HL-60 (cell line): ENCODE results near the gene CADM1.

Experiments
- DNase-seq, 2 experiments: peaks; one replicate each; pipeline ENCODE4 v3.0.0-alpha.2; 2010 to 2020; ENCODE audit warnings: low read depth in 1 of 2, low spot score in 1 of 2
- H3K27ac ChIP-seq: fragments of 250-450 bp; sonication (Bioruptor Pico); replicated peaks from 2 replicates; pipeline ENCODE4 v1.5.1; 2020; ENCODE audit warnings: mild to moderate bottlenecking, moderate library complexity
- H3K27me3 ChIP-seq: fragments of 250-450 bp; sonication (Bioruptor Pico); 2 replicates; pipeline ENCODE4 v1.5.1; 2021; ENCODE audit warnings: mild to moderate bottlenecking, moderate library complexity; ENCODE audit not compliant: insufficient read depth, poor library complexity, severe bottlenecking
- H3K4me3 ChIP-seq: replicated peaks from 2 replicates; pipeline ENCODE4 v1.5.1; 2011; ENCODE audit warnings: mild to moderate bottlenecking, control low read depth, low read length; ENCODE audit not compliant: insufficient read depth
- GABPA ChIP-seq: IDR thresholded peaks from 2 replicates; pipeline ENCODE4 v1.6.1; 2012; ENCODE audit warnings: low read depth
- POLR2AphosphoS5 ChIP-seq: IDR thresholded peaks from 2 replicates; pipeline ENCODE4 v1.6.1; 2012; ENCODE audit warnings: low read depth
- SPI1 ChIP-seq: IDR thresholded peaks from 2 replicates; pipeline ENCODE4 v1.6.1; 2012; ENCODE audit warnings: low read depth, mild to moderate bottlenecking, borderline replicate concordance
- TF ChIP-seq, protein P1 (sequence below): IDR thresholded peaks from one replicate; pipeline ENCODE4 v1.5.1; 2011; ENCODE audit warnings: low read length, control low read depth, inconsistent platforms; ENCODE audit not compliant: insufficient read depth
- TF ChIP-seq, protein P2 (sequence below): IDR thresholded peaks from 2 replicates; pipeline ENCODE4 v1.6.1; 2012; ENCODE audit warnings: low read depth; ENCODE audit not compliant: insufficient replicate concordance

Gene CADM1

DNA sequence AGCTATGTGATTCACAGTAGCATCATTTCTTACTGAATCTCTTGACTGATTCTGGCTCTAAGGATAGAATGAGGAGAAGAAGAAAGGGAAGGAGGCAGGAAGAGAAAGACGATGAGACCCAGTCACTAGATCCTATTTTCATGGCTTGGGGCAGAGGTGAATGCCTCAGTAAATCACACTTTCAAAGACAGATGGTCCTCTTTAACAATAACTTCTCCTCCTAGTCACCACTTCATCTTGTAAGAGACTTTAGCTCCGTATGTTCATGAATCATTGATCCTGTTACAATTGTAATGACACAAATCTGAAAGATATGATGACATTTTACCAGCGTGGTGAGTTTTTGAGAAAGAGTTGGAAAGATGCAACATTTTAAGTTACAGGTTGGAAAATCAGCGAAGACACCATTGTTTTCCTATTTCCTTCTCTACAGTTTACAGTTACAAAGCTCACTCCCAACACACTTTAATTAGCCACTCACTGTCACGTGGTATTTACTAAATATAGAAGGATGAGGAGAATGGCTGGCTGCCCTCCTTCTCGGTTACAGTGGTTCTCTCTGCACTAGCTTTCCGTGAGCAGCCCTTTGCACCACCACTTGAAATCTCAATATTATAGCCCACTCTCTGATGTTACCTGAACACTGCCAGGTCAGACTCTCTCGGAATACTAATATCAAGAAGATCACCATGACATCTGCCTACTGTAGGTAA is 205.8 kb downstream of the CADM1 start:
- Histone ChIP-seq H3K4me3 (no peak overlapping the region), H3K27me3 (peaks cover 6% of the 10 kb centered on the region), H3K27ac (no peak overlapping the region)
- TF ChIP-seq, protein P1, sequence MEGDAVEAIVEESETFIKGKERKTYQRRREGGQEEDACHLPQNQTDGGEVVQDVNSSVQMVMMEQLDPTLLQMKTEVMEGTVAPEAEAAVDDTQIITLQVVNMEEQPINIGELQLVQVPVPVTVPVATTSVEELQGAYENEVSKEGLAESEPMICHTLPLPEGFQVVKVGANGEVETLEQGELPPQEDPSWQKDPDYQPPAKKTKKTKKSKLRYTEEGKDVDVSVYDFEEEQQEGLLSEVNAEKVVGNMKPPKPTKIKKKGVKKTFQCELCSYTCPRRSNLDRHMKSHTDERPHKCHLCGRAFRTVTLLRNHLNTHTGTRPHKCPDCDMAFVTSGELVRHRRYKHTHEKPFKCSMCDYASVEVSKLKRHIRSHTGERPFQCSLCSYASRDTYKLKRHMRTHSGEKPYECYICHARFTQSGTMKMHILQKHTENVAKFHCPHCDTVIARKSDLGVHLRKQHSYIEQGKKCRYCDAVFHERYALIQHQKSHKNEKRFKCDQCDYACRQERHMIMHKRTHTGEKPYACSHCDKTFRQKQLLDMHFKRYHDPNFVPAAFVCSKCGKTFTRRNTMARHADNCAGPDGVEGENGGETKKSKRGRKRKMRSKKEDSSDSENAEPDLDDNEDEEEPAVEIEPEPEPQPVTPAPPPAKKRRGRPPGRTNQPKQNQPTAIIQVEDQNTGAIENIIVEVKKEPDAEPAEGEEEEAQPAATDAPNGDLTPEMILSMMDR, result no peak
- TF ChIP-seq SPI1, result no peak
- no peak for DNase-seq

DNA sequence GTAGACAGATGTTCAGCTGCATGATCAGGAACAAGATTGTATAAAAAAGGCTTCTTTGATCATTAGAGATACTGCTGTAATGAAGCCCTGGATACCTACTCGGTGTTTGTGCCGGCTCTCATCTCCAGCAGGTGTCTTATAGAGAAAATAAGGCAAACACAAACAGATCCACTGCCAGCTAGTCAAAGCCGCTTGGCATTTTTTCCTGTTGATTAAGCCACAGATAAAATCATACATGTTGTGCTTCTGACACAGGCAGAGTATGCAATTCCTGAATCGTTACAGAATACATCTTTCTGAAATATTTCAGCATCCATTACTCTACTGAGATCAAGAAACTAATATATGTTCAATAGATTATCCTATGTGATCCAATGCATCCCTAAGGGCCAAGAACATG is 206.9 kb downstream of the CADM1 start:
- no peak for DNase-seq
- TF ChIP-seq GABPA (no peak), POLR2AphosphoS5 (no peak)
- Histone ChIP-seq H3K27me3 (peaks cover 3% of the 10 kb centered on the region), H3K4me3 (no peak overlapping the region), H3K27ac (no peak overlapping the region)

DNA sequence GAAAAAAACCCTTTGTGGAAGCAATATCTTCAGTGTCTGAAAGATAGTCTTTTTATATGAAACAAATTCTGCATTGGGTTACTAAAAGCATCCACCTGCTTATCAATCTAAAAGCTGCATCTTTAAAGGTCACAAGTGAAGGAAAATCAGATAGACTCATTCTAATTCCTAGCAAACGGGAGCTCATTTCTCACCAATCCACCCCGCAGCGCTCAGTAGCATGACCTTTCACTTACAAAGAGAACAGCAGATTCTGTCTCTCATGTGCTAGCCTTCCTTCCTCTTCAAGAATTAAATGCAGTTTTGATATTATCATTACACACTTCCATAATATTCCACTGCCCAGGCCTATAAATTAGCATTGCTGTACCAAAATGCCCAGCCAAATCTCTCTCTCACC is 212.9 kb downstream of the CADM1 start:
- DNase-seq, result no peak
- Histone ChIP-seq H3K27ac (no peak overlapping the region), H3K4me3 (no peak overlapping the region), H3K27me3 (no peaks in the 10 kb centered on the region)
- TF ChIP-seq POLR2AphosphoS5 (no peak), SPI1 (no peak), GABPA (no peak)
- TF ChIP-seq, protein P2, sequence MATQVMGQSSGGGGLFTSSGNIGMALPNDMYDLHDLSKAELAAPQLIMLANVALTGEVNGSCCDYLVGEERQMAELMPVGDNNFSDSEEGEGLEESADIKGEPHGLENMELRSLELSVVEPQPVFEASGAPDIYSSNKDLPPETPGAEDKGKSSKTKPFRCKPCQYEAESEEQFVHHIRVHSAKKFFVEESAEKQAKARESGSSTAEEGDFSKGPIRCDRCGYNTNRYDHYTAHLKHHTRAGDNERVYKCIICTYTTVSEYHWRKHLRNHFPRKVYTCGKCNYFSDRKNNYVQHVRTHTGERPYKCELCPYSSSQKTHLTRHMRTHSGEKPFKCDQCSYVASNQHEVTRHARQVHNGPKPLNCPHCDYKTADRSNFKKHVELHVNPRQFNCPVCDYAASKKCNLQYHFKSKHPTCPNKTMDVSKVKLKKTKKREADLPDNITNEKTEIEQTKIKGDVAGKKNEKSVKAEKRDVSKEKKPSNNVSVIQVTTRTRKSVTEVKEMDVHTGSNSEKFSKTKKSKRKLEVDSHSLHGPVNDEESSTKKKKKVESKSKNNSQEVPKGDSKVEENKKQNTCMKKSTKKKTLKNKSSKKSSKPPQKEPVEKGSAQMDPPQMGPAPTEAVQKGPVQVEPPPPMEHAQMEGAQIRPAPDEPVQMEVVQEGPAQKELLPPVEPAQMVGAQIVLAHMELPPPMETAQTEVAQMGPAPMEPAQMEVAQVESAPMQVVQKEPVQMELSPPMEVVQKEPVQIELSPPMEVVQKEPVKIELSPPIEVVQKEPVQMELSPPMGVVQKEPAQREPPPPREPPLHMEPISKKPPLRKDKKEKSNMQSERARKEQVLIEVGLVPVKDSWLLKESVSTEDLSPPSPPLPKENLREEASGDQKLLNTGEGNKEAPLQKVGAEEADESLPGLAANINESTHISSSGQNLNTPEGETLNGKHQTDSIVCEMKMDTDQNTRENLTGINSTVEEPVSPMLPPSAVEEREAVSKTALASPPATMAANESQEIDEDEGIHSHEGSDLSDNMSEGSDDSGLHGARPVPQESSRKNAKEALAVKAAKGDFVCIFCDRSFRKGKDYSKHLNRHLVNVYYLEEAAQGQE, result no peak
- TF ChIP-seq, protein P1, result no peak

DNA sequence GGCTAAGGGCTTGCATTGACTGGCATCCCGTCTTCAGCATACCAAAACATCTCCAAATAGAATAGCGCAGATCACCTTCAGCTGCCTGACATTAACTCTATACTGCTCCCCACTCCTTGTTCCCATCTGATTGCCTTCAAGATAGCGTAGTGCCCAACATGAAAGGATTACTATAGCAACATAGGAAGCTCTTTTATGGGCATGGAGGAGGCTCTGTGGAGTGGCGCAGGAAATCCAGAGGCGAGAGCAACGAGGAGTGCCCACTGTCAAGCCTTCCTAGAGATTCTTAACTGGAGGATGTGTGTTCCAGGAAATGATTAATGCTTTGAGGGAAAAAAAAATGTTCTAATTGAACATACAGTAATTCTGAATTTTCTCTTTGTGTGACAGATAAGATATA is 213.3 kb downstream of the CADM1 start:
- Histone ChIP-seq H3K27me3 (no peaks in the 10 kb centered on the region), H3K27ac (no peak overlapping the region), H3K4me3 (no peak overlapping the region)
- DNase-seq, result no peak
- TF ChIP-seq, protein P2, result no peak
- TF ChIP-seq GABPA, result no peak

DNA sequence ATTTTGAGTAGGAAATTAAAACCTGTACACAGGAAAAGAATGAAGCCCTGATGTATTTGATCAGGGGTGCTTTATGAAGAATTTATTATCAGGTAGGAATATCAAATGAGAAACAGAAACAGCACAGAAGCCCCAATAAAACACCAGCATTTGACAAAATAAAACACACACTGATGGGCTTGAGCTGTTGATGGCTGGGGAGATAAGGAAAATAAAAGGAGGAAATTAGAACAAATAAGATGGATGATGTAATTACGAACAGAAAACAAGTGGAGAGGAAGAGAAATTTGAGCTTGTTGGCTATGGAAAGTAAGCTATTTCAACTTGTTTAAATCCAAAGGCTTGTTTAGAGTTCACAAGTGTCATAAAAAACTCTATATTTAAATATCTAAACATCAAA is 213.7 kb downstream of the CADM1 start:
- H3K27ac ChIP-seq, result no peak overlapping the region
- no peaks in the 10 kb centered on the region for H3K27me3 ChIP-seq
- no peak for TF ChIP-seq GABPA
- TF ChIP-seq POLR2AphosphoS5, result no peak
- TF ChIP-seq, protein P1, result no peak
- no peak for DNase-seq
- no peak overlapping the region for H3K4me3 ChIP-seq
